ENCODE measurements around the gene PAH.

The PAH gene

GRCh38 chr12:102862486-102862885 lies 54.6 kb downstream of the PAH start:
- Histone ChIP-seq H3K9me3 (ENCODE audit: control insufficient read depth, insufficient read depth, low read depth, low read length) (no peaks in the 10 kb centered on the region), H3K4me3 (ENCODE audit: low read depth, low read length) (no peak overlapping the region), H3K27ac (ENCODE audit: extremely low read depth, low read depth, low read length) (no peak overlapping the region), H3K36me3 (ENCODE audit: control insufficient read depth in 2 of 2, insufficient read depth in 1 of 2, low read length in 2 of 2) (no peaks in the 10 kb centered on the region), H3K4me1 (ENCODE audit: control insufficient read depth, insufficient read depth, low read length) (no peaks in the 10 kb centered on the region)
- ChIA-PET CTCF (no interaction called here), POLR2A (no interaction called here)
- TF ChIP-seq, protein P1, sequence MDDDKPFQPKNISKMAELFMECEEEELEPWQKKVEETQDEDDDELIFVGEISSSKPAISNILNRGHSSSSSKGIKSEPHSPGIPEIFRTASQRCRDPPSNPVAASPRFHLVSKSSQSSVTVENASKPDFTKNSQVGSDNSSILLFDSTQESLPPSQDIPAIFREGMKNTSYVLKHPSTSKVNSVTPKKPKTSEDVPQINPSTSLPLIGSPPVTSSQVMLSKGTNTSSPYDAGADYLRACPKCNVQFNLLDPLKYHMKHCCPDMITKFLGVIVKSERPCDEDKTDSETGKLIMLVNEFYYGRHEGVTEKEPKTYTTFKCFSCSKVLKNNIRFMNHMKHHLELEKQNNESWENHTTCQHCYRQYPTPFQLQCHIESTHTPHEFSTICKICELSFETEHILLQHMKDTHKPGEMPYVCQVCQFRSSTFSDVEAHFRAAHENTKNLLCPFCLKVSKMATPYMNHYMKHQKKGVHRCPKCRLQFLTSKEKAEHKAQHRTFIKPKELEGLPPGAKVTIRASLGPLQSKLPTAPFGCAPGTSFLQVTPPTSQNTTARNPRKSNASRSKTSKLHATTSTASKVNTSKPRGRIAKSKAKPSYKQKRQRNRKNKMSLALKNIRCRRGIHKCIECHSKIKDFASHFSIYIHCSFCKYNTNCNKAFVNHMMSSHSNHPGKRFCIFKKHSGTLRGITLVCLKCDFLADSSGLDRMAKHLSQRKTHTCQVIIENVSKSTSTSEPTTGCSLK (tag by site-specific recombination; IDR thresholded peaks at IDR 0.05): no peak
- TF ChIP-seq ZNF501 (tag by site-specific recombination; IDR thresholded peaks at IDR 0.05) (no peak), ZNF561 (tag by site-specific recombination; IDR thresholded peaks at IDR 0.05; ENCODE audit: borderline replicate concordance) (no peak), ZNF76 (tag by site-specific recombination; IDR thresholded peaks at IDR 0.05; ENCODE audit: borderline replicate concordance, low read depth) (no peak), ZNF274 (IDR thresholded peaks at IDR 0.05; ENCODE audit: low read length) (no peak), ZNF274 (tag by site-specific recombination; IDR thresholded peaks at IDR 0.05; ENCODE audit: borderline replicate concordance) (no peak), ZNF548 (tag by site-specific recombination; IDR thresholded peaks at IDR 0.05) (no peak), HOXA7 (CRISPR knock-in tag; IDR thresholded peaks at IDR 0.05; ENCODE audit: borderline replicate concordance) (no peak), SP3 (tag by site-specific recombination; IDR thresholded peaks at IDR 0.05) (no peak), OVOL3 (tag by site-specific recombination; IDR thresholded peaks at IDR 0.05) (no peak), ZNF423 (tag by site-specific recombination; IDR thresholded peaks at IDR 0.05) (no peak), ZSCAN23 (tag by site-specific recombination; IDR thresholded peaks at IDR 0.05) (no peak), ZNF785 (tag by site-specific recombination; IDR thresholded peaks at IDR 0.05) (no peak), ZNF433 (tag by site-specific recombination; IDR thresholded peaks at IDR 0.05; ENCODE audit: low read depth) (no peak), ZNF645 (tag by site-specific recombination; IDR thresholded peaks at IDR 0.05) (no peak), REPIN1 (tag by site-specific recombination; IDR thresholded peaks at IDR 0.05; ENCODE audit: low read depth) (no peak), ZFP3 (tag by site-specific recombination; IDR thresholded peaks at IDR 0.05; ENCODE audit: low read depth) (no peak), ZNF510 (tag by site-specific recombination; IDR thresholded peaks at IDR 0.05; ENCODE audit: insufficient replicate concordance) (no peak), ZNF302 (tag by site-specific recombination; IDR thresholded peaks at IDR 0.05; ENCODE audit: low read depth) (no peak)
- TF ChIP-seq, protein P2, sequence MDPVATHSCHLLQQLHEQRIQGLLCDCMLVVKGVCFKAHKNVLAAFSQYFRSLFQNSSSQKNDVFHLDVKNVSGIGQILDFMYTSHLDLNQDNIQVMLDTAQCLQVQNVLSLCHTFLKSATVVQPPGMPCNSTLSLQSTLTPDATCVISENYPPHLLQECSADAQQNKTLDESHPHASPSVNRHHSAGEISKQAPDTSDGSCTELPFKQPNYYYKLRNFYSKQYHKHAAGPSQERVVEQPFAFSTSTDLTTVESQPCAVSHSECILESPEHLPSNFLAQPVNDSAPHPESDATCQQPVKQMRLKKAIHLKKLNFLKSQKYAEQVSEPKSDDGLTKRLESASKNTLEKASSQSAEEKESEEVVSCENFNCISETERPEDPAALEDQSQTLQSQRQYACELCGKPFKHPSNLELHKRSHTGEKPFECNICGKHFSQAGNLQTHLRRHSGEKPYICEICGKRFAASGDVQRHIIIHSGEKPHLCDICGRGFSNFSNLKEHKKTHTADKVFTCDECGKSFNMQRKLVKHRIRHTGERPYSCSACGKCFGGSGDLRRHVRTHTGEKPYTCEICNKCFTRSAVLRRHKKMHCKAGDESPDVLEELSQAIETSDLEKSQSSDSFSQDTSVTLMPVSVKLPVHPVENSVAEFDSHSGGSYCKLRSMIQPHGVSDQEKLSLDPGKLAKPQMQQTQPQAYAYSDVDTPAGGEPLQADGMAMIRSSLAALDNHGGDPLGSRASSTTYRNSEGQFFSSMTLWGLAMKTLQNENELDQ (tag by site-specific recombination; IDR thresholded peaks at IDR 0.05; ENCODE audit: low read depth): no peak
- TF ChIP-seq, protein P3, sequence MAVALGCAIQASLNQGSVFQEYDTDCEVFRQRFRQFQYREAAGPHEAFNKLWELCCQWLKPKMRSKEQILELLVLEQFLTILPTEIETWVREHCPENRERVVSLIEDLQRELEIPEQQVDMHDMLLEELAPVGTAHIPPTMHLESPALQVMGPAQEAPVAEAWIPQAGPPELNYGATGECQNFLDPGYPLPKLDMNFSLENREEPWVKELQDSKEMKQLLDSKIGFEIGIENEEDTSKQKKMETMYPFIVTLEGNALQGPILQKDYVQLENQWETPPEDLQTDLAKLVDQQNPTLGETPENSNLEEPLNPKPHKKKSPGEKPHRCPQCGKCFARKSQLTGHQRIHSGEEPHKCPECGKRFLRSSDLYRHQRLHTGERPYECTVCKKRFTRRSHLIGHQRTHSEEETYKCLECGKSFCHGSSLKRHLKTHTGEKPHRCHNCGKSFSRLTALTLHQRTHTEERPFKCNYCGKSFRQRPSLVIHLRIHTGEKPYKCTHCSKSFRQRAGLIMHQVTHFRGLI (tag by site-specific recombination; IDR thresholded peaks at IDR 0.05): no peak
